GM11168 (cell line): ENCODE data around the gene ENTR1.

Experiments used
- in situ Hi-C: fragments of 300-500 bp; cut with MboI; formaldehyde crosslinking; loops from one replicate; pipeline ENCODE4 v1.12.0; 2022; ENCODE audit warnings: low sequenced_read_pairs; ENCODE audit not compliant: unreplicated experiment

Gene ENTR1

DNA sequence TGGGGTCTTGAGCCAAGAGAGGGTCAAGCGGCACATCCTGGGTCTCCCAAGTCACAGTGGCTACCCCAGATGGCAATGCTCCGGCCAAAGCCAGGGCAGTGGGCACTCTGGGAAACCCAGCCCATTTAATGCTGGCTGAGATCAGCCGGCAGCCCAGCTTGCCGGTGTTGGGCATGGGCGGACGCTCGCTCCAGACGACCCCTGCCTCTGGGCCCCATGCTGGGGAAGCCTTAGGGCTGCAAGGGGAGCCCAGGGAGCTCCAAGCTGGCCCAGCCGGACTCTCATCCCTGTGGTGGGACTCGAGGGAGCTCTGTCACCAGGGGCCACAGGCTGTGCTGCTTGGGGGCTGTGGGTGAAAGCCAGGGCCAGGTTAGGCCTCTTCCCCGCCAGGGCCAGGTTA is 31.0 kb downstream of the ENTR1 start:
- in situ Hi-C loops = no loop called here

DNA sequence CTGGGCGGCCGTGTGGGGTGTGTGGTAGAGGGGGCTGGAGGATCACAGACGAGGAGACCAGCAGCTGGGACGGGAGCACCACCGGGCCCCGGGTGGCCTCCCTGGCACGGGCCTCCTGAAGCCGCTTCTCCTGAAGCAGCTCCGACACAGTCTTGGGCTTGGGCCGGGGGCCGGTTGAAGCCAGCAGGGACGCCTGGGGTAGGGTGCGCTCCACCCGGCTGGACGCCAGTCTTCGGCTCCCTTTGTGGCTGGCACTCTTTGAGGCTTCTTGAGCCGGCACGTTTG is 31.5 kb downstream of the ENTR1 start:
- in situ Hi-C loops = no loop called here

DNA sequence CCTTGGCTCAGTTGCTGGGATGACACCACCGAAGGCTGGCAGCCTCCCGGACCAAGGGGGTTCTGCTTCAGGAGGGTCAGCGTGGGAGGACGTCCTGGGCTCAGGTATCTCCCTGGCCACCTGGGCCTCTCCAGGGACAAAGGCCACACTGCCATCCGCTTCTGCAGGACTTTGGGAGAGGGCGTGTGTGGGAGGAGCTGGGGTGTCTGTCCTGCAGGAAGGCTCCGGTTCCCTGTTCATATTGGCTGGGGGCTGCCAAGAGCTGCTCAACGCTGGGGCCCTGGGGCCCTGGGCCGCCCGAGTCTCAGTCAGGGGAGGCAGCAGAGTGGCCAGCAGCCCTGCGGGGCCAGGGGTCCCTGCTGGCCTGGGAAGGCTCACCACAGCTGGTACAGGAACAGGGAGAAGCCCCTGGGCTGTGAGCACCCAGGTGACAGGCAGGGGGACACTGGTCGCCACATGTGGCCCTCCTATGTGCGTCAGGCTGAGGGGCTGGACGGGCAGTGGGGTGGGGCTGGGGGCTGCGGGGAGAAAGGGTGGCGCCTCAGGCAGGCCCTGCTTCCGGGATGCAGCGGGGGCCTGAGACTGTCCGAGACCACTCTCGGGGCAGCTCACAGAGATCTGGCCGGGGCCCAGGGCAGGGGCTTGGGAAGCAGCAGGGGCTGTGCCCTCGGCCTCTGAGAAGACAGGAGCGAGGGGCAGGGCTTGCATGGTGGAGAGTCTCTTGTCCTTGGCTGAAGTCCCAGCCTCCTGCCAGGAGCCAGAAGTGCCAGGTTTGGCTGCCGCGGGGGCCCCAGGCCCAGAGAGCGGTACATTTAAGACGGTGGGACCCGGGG is 32.0 kb downstream of the ENTR1 start:
- in situ Hi-C loops = no loop called here

DNA sequence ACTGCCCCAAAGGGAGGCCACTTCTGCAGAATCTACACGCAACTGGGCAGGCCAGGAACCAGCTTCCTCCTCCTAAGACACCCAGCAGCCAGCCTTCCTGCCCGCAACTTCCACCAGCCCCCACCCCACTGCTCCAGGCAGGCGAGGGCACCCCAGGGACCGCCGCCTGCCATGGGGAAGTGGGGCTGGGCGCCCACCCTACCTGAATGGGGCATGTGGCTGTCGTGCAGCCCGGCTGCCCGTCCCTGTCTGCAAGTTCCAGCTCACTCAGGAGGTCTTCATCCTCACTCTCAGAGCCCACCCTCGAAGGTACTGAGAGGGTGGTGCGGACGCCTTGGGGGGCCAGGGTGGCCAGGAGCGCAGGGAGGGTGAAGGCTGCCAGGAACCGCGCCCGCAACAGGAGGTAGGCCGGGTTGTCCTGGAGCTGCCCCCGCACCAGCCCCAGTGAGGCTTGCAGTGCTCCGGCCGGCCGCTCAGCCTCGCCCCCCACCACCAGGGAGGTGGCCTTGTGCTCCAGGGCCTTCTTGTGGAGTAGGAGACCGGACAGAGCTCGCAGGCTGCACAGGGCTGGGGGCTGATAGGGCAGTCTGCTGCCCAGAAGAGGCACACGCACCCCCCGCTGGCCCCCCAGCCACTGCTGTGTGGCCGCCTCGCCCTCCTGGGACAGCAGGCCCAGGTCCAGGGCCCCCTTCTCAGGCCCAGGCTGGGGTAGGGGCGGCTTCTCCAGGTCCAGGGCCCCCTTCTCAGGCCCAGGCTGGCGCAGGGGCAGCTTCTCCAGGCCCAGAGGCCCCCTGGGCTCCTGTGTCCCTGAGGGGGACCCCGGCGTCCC is 32.9 kb downstream of the ENTR1 start:
- in situ Hi-C loops = no loop called here

DNA sequence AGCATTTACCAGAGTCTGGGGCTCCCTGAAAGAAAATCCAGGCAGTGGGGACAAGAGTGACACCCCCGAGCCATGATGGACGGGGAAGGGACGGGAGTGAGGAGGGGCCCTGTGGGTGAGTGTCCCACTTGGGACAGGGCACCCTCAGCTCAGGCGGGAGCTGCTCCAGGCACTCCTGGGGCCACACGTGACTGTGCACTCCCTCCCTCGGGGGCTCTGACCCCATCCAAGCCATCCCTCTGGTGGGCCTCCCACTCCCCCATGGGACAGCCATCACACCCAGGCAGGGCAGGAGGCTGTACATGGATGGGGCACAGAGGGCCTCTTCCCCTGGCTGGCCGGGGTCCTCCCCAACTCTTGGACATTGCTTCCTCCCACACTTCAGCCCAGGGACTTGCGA is 34.0 kb downstream of the ENTR1 start:
- in situ Hi-C loops = no loop called here

DNA sequence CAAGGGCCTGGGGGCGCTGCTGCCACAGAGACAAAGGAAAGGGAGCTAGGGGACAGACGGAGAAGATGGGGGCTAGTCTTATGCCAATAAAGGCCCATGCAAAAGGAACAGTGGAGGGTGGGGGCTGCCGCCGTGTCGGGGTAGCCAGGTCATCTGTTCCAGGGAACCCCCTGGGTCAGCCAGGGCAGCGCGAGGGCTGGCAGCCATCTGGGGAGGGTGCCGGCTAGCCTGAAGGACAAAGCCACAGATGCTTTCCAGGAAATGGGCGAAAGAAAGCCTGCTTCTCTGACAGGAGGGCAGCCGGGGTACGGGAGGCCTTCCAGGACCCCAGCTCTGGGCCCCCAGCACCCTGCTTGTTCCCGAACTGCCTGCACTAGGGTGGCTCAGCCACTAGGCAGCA is 35.3 kb downstream of the ENTR1 start:
- in situ Hi-C loops = no loop called here

DNA sequence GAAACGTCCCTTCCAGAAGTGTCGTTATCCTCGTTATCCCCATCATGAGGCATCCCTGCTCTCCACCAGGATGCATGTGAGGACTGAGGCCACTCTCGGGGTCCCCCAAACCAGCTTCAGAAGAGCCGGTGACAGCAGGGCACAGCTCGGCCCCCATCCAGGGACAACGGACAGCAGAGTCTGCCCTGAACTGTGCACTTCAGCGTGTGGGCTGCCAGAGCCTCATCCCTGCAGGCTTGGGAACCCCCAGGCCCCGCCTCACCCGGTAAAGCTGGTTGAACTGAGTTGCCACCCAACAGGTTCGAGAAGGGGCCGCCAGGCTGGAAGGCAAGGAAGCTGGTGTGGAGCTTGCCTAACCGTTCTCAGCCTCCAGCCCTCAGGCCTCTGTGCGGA is 36.2 kb downstream of the ENTR1 start:
- in situ Hi-C loops = no loop called here

DNA sequence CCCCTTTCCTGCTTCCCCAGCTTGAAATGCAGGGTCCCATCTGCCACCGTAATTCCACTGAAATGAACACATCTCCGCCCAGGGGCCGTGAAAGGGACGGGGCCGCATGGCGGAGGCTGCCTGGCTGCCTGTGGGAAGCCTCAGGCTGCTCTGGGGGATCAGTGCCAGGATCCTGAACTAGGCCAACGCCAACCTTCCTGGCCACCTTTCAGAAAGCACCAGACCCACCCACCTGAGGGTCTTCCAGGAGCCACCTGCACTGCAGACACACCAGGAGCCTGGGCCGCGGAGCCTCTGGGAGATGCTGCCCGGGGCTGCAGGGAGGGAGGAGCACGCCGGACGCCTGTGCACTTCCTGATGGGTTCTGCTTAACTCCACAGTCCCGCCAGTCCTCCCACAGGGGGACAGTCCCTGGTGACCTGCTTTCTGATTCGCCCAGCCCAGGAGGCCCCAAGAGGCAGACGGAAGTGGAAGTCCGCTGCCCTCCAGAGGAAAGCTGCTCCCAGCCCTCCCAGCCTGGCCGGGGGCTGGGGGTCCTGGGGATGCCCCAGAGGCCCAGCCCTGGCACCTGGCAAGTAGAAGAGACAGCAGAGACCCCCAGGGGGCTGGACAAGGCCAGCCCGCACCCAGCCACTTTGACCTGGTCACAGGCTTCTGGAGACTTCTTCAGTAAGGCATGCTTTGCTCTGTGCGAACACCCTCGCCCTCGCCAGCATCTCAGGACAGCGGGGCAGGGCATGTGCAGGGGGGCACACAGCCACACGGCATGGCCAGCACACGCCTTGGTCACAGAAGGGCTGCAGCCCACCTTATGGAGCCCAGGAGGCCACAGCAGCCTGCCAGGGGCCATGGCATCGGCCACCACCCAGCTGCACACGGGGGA is 36.9 kb downstream of the ENTR1 start, which contains the start of gene CARD9:
Gene CARD9, minus strand, starts transcription at position 370 of the 883 bp plus-strand sequence. CDS start 1,591 bp downstream, outside the sequence.
- in situ Hi-C loops = no loop called here

DNA sequence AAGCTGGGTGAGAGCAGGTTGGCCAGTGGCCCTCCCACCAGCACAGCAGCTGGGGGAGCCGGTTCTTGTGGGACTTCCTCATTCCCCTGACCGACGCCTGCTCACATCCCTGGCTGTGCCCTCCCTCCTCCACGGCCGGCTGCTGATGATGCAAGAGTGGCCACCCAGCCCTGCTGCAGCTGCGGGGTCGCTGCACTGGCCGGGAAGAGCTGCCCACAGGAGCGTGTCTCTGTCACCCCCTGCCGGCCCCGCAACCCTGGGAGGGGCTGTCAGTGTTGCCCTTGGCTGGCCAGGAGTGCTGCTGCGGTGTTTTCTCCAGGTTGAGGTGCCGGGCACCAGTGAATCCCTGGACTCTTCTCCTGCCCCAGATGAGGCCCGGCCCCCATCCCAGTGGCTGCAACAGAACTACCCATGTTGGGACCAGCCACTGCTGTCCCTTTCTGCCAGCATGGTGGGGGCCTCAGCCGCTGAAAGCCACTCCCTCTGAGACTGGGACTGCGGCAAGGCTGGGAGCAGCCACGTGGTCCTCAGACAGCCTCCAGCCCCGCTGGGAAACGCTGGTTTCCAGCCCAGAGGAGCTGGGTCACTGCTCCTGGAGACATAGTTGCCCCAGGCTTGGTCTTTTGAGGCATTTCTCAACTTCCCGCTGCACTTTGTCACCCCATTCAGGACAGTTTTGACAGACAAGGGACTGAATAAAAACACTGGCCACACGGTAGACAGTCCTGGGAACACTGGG is 37.7 kb downstream of the ENTR1 start:
- in situ Hi-C loops = no loop called here

DNA sequence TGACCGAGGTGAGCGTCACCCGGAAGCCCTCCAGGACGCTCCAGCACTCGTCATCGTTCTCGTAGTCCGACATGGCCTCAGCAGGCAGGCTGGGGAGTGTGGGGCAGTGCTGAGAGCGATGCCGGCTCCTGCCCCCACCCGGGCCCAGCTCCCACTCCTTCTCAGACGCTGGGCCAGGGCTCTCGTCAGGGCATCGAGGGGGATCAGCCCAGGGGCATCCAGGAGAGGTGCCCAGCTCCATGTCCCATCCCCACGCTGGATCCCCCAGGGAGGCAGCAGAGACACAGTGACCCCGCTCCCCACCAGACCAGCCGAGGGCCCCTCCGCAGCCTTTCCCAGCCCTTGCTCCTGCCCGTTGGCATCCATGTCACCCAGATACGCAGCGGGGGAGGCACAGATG is 38.4 kb downstream of the ENTR1 start:
- in situ Hi-C loops = no loop called here

DNA sequence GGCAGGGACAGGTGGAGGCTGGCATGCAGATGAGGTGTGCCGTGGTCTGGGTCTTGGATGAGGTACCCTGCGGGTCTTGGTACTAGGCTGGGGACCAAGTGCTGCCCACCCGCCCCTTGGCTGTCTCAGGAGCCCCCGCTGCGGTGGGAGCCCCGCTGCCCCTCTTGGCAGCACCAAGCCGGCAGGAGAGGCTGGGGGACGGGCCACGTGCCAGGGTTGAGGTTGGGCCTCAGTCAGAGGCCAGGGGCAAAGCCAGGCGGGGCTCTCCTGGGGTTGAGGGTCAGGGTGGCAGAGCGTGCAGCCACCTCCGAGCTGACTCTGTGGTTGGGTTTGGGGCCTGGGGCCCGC is 38.9 kb downstream of the ENTR1 start:
- in situ Hi-C loops = no loop called here

DNA sequence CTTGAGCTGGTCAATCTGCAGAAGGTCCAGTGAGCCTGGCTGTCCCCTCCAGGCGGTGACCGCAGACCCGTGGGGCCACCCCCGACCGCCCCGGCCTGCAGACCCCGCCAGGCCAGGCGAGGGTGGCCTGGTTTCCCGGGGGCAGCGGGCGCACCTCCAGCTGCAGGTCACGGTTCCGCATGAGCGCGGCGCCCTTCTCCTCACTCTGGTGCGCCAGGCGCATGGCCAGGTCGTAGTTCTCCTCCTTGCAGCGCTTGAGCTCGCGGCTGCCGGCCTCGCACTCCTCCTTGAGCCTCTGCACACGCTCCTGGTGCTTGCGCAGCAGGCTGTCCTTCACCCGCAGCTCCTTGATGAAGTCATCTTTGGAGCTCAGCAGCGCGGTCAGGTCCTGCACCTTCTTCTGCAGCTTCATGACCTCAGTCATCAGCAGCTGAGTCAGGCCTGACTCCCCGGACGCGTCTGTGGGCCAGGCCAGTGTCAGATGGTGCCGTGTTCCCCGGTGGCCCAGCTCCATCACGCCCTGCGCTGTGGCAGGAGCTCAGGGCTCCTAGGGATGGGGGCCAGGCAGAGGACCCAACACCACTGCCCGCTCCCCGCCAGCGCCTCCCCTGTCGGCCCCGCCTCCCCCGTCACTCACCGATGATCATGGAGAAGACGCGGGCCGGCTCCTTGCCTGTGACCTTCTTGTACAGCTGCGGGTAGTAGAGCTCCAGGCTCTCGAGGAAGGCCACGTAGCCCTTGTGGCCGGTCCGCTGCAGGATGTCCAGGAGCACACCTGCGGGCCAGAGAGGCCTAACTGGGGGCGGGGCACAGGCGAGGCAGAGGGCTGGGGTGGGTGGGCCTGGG is 39.5 kb downstream of the ENTR1 start:
- in situ Hi-C loops = no loop called here

DNA sequence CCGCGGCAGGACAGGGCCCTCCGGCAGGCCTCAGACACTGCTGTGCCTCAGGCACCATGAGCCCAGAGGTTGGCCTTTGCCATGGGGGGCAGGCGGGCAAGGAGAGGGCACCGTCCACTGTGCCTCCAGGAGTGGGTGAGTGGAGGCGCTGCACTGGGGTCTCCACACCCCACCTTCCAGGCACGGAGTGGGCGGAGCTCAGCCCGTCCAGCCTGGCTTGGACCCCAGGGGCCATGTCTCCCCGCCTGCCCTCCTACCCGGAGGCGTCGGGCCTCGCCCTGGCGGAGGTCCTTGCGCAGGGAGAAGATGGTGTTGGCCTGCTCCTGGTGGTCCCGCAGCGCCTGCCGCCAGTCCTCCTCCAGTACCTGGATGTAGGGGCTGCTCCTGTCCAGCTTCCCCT is 40.4 kb downstream of the ENTR1 start:
- in situ Hi-C loops = no loop called here

DNA sequence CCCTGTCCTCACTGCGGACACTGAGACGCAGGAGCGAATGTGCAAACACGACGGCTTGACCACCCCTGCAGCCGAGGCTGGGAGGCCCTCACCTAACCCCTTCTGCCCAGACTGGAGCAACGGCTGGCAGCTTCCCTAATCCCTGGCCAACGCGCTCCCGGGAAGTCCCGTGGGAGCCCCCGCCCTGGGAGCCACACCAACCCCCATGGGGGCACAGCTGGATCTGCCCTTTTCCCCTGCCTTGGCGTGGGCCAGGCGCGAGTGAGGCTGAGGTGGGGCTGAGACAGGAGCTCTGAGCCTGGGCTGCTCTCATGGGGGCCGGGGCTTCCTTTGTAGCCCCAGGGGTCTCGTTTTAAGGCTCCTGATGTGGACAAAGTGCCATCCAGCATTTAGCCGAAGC is 42.2 kb downstream of the ENTR1 start:
- in situ Hi-C loops = no loop called here

DNA sequence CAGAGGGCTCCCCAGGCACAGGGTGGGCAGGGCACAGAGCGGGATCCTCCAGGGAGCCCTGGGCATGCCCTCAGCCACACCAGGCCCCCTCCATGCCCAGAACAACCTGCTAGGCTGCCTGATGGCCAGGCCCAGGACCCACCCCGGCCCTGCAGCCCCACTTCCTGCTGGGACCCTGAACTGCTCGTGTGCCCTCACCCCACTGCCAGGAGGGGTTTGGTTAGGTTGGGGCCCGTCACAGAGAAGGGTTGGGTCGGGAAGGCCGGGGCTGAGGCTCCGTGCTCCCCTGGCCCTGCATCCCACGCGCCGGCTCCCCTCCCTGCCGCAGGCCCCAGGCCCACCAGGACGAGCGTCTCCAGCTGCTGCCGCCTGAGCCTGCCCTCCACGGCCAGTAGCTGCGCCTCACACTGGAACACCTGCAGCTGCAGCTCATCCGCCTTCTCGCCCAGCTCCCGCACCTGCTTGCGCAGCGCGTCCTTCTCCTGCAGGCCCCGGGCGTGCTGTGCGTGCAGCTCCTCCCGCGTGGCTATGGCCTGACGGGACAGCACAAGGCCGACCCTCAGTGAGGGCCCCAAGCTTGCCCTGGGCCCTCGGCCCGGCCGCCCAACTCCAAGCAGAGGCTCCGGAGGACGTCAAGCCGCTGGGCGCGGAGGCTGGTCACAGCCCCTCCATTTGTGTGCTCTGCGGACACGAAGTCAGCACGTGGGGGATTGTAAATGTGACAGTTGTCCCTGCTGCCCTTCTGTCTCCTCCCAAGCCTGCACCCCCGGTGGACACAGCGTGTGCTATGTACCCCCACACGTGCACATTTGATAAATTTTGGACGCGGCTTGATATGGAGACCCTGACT is 42.9 kb downstream of the ENTR1 start:
- in situ Hi-C loops = no loop called here

DNA sequence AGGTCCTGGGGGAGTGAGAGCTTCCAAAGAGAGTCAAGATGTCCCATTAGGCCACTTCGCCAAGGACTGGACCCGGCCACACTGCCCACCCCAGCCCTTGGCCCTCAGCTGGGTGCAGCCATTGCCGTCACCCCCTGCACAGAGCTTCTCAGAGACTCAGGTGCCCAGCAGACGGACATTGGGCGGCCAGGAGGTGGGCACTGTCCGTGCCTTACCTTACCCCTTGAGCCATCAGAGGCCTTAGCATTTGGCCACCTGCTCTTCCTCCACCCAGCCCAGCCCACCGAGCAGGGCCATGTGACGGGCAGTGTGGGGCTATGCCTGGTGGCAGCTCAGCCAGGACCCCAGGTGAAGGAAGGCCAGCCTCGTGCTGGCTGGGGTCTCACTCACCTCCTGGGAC is 43.6 kb downstream of the ENTR1 start:
- in situ Hi-C loops = no loop called here

DNA sequence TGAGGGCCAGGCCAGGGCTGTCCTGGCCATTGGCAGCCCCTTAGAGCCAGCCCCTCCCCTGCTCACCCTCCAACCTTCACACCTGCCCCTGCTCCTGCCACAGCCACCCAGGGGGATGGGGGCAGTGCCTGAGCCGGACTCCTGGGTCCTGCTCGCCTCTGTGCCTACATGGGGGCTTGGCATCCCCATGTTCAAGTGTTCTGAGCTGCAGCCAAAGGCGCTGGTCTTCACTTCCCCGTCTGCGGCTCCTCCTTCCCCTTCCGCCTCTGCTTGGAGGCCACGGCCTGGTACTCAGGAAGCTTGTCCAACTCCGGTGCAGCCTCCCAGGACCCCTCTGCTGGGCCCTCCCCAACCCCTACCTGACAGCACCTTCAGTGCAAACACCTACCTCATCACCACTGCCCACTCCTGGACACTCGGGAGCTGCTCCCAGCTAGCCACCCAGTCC is 44.6 kb downstream of the ENTR1 start:
- in situ Hi-C loops = no loop called here
